ENCODE measurements around the gene CLIP1.

CLIP1 gene

DNA sequence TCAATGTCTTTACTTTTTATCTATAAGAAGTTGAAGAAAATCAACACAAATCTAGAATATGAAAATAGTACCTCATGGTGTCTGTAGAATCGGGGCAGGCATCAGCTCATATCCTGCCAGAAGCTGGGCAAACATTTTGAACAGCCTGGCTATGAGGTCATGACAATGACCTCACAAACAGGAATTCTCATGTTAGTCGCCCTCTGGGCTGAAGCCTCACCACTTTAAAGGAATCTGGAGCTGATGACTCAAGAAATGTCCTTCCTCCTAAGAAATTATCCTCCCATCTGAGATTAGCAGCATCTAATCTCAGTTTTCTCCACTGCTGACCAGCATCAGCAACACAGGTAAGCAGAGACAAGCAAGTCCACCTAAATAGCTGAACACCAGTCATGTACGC is 27.1 kb downstream of the CLIP1 start:
- H3K27me3 ChIP-seq (ENCODE audit: low read length): no peaks in the 10 kb centered on the region
- no peaks in the 10 kb centered on the region for H3F3A ChIP-seq (ENCODE audit: insufficient read depth)
- no peaks in the 10 kb centered on the region for H3K9me2 ChIP-seq (replicated peaks; ENCODE audit: insufficient read depth, low read length)
- H3K4me3 ChIP-seq (ENCODE audit: insufficient read depth, low read length, poor library complexity, severe bottlenecking): no peak overlapping the region
- H3K9ac ChIP-seq (ENCODE audit: low read length): no peak overlapping the region
- H3K79me2 ChIP-seq (ENCODE audit: insufficient read depth, low read length): no peaks in the 10 kb centered on the region
- H3K36me3 ChIP-seq (ENCODE audit: low read length): no peaks in the 10 kb centered on the region
- no peaks in the 10 kb centered on the region for H4K20me1 ChIP-seq (ENCODE audit: low read depth, low read length)
- no peak overlapping the region for H3K27ac ChIP-seq (ENCODE audit: low read depth, low read length)
- H3K9me3 ChIP-seq (ENCODE audit: insufficient read depth, low read length): no peaks in the 10 kb centered on the region
- H3K4me2 ChIP-seq (ENCODE audit: low read depth, low read length, poor library complexity, severe bottlenecking): no peak overlapping the region
- no peak overlapping the region for H2AFZ ChIP-seq (ENCODE audit: low read depth, low read length, severe bottlenecking)
- no peak for TF ChIP-seq EZH2phosphoT487 (conservative IDR thresholded peaks at IDR 0.05; ENCODE audit: low read length)
- TF ChIP-seq, protein P1, sequence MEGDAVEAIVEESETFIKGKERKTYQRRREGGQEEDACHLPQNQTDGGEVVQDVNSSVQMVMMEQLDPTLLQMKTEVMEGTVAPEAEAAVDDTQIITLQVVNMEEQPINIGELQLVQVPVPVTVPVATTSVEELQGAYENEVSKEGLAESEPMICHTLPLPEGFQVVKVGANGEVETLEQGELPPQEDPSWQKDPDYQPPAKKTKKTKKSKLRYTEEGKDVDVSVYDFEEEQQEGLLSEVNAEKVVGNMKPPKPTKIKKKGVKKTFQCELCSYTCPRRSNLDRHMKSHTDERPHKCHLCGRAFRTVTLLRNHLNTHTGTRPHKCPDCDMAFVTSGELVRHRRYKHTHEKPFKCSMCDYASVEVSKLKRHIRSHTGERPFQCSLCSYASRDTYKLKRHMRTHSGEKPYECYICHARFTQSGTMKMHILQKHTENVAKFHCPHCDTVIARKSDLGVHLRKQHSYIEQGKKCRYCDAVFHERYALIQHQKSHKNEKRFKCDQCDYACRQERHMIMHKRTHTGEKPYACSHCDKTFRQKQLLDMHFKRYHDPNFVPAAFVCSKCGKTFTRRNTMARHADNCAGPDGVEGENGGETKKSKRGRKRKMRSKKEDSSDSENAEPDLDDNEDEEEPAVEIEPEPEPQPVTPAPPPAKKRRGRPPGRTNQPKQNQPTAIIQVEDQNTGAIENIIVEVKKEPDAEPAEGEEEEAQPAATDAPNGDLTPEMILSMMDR (IDR thresholded peaks at IDR 0.05; ENCODE audit: insufficient read depth, low read length, poor library complexity, severe bottlenecking): no peak

DNA sequence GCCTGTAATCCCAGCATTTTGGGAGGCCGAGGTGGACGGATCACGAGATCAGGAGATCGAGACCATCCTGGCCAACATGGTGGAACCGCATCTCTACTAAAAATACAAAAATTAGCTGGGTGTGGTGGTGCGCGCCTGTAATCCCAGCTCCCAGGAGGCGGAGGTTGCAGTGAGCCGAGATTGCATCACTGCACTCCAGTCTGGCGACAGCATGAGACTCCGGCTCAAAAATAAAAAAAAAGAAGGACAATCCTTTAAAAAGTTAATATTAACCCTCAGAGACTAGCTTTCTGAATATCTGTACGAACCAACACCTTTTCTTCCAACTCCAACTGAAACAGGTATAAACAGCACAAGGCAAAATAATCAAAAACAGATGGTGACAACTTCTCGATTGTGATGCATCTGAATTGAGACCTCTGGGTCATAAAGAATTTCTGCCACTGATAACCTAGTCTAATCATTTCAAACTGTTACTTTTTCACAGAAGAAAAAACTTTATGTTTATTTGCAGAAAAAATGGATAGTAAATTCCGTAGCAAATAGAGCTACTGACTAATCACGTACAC is 27.8 kb downstream of the CLIP1 start:
- Histone ChIP-seq H3K27ac (ENCODE audit: low read depth, low read length) (no peak overlapping the region), H3K9ac (ENCODE audit: low read length) (no peak overlapping the region), H3F3A (ENCODE audit: insufficient read depth) (no peaks in the 10 kb centered on the region), H3K36me3 (ENCODE audit: low read length) (no peaks in the 10 kb centered on the region), H3K9me3 (ENCODE audit: insufficient read depth, low read length) (no peaks in the 10 kb centered on the region), H3K4me2 (ENCODE audit: low read depth, low read length, poor library complexity, severe bottlenecking) (no peak overlapping the region), H2AFZ (ENCODE audit: low read depth, low read length, severe bottlenecking) (no peak overlapping the region), H3K27me3 (ENCODE audit: low read length) (no peaks in the 10 kb centered on the region), H3K9me2 (replicated peaks; ENCODE audit: insufficient read depth, low read length) (no peaks in the 10 kb centered on the region), H3K79me2 (ENCODE audit: insufficient read depth, low read length) (no peaks in the 10 kb centered on the region), H3K4me3 (ENCODE audit: insufficient read depth, low read length, poor library complexity, severe bottlenecking) (no peak overlapping the region), H4K20me1 (ENCODE audit: low read depth, low read length) (no peaks in the 10 kb centered on the region)
- TF ChIP-seq, protein P1 (IDR thresholded peaks at IDR 0.05; ENCODE audit: insufficient read depth, low read length, poor library complexity, severe bottlenecking): no peak
- no peak for TF ChIP-seq EZH2phosphoT487 (conservative IDR thresholded peaks at IDR 0.05; ENCODE audit: low read length)

DNA sequence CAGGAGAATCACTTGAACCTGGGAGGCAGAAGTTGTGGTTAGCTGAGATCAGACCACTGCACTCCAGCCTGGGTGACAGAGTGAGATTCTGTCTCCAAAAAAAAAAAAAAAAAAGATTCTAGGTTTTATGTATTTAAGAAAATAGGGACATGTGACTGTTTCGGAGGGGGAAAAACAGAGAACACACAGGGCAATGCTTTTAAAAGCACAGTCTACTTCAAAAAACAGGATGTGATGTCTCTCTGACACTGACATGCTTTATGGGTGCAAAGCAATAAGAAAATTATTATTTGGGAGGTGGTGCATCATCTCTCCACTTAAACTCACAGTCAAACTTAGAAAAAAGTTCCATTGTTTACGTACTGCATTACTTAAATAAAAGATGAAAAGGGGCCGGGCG is 28.7 kb downstream of the CLIP1 start:
- TF ChIP-seq EZH2phosphoT487 (conservative IDR thresholded peaks at IDR 0.05; ENCODE audit: low read length): no peak
- TF ChIP-seq, protein P1 (IDR thresholded peaks at IDR 0.05; ENCODE audit: insufficient read depth, low read length, poor library complexity, severe bottlenecking): no peak
- Histone ChIP-seq H3K9ac (ENCODE audit: low read length) (no peak overlapping the region), H3K79me2 (ENCODE audit: insufficient read depth, low read length) (no peaks in the 10 kb centered on the region), H3K9me2 (replicated peaks; ENCODE audit: insufficient read depth, low read length) (no peaks in the 10 kb centered on the region), H2AFZ (ENCODE audit: low read depth, low read length, severe bottlenecking) (no peak overlapping the region), H3K9me3 (ENCODE audit: insufficient read depth, low read length) (no peaks in the 10 kb centered on the region), H3K27ac (ENCODE audit: low read depth, low read length) (no peak overlapping the region), H4K20me1 (ENCODE audit: low read depth, low read length) (no peaks in the 10 kb centered on the region), H3K27me3 (ENCODE audit: low read length) (no peaks in the 10 kb centered on the region), H3F3A (ENCODE audit: insufficient read depth) (no peaks in the 10 kb centered on the region), H3K4me2 (ENCODE audit: low read depth, low read length, poor library complexity, severe bottlenecking) (no peak overlapping the region), H3K4me3 (ENCODE audit: insufficient read depth, low read length, poor library complexity, severe bottlenecking) (no peak overlapping the region), H3K36me3 (ENCODE audit: low read length) (no peaks in the 10 kb centered on the region)
